Measurements from ENCODE around the gene PTPRZ1.

Gene PTPRZ1

GRCh38 chr7:122038904-122039303, 165.9 kb downstream of the PTPRZ1 start:
- TF ChIP-seq SIN3A (IDR thresholded peaks at IDR 0.05; ENCODE audit: borderline replicate concordance, insufficient read depth, low read length) (no peak), FOXP2 (optimal IDR thresholded peaks at IDR 0.05; ENCODE audit: borderline replicate concordance, extremely low read depth, extremely low read length, insufficient read depth) (no peak), POLR2AphosphoS5 (IDR thresholded peaks at IDR 0.05; ENCODE audit: low read depth, low read length) (no peak), REST (IDR thresholded peaks at IDR 0.05; ENCODE audit: insufficient read depth in 1 of 2, low read depth in 2 of 2, low read length in 2 of 2) (no peak), TAF1 (IDR thresholded peaks at IDR 0.05; ENCODE audit: borderline replicate concordance, insufficient read depth, low read length) (no peak)

GRCh38 chr7:122040147-122040546, 167.2 kb downstream of the PTPRZ1 start:
- TF ChIP-seq POLR2AphosphoS5 (IDR thresholded peaks at IDR 0.05; ENCODE audit: low read depth, low read length) (no peak), TAF1 (IDR thresholded peaks at IDR 0.05; ENCODE audit: borderline replicate concordance, insufficient read depth, low read length) (no peak), SIN3A (IDR thresholded peaks at IDR 0.05; ENCODE audit: borderline replicate concordance, insufficient read depth, low read length) (no peak), FOXP2 (optimal IDR thresholded peaks at IDR 0.05; ENCODE audit: borderline replicate concordance, extremely low read depth, extremely low read length, insufficient read depth) (no peak), REST (IDR thresholded peaks at IDR 0.05; ENCODE audit: insufficient read depth in 1 of 2, low read depth in 2 of 2, low read length in 2 of 2) (no peak)

GRCh38 chr7:122046402-122046801, 173.4 kb downstream of the PTPRZ1 start:
- TF ChIP-seq FOXP2 (optimal IDR thresholded peaks at IDR 0.05; ENCODE audit: borderline replicate concordance, extremely low read depth, extremely low read length, insufficient read depth) (no peak), TAF1 (IDR thresholded peaks at IDR 0.05; ENCODE audit: borderline replicate concordance, insufficient read depth, low read length) (no peak), SIN3A (IDR thresholded peaks at IDR 0.05; ENCODE audit: borderline replicate concordance, insufficient read depth, low read length) (no peak), POLR2AphosphoS5 (IDR thresholded peaks at IDR 0.05; ENCODE audit: low read depth, low read length) (no peak)

- TF ChIP-seq SIN3A (IDR thresholded peaks at IDR 0.05; ENCODE audit: borderline replicate concordance, insufficient read depth, low read length) (no peak), FOXP2 (optimal IDR thresholded peaks at IDR 0.05; ENCODE audit: borderline replicate concordance, extremely low read depth, extremely low read length, insufficient read depth) (no peak), REST (IDR thresholded peaks at IDR 0.05; ENCODE audit: insufficient read depth in 1 of 2, low read depth in 2 of 2, low read length in 2 of 2) (no peak)
These were observed 181.4 kb downstream of the PTPRZ1 start for GRCh38 chr7:122054393-122054792.

GRCh38 chr7:122055073-122055472, 182.1 kb downstream of the PTPRZ1 start:
- TF ChIP-seq SIN3A (IDR thresholded peaks at IDR 0.05; ENCODE audit: borderline replicate concordance, insufficient read depth, low read length) = no peak
- TF ChIP-seq POLR2AphosphoS5 (IDR thresholded peaks at IDR 0.05; ENCODE audit: low read depth, low read length) = no peak
- no peak for TF ChIP-seq TAF1 (IDR thresholded peaks at IDR 0.05; ENCODE audit: borderline replicate concordance, insufficient read depth, low read length)
- no peak for TF ChIP-seq REST (IDR thresholded peaks at IDR 0.05; ENCODE audit: insufficient read depth in 1 of 2, low read depth in 2 of 2, low read length in 2 of 2)
- no peak for TF ChIP-seq FOXP2 (optimal IDR thresholded peaks at IDR 0.05; ENCODE audit: borderline replicate concordance, extremely low read depth, extremely low read length, insufficient read depth)
